ENCODE measurements around the gene TMEM114. TPM values are rescaled to one million over a fixed set of nuclear protein-coding genes. Genes with fewer than 3 reads are reported as not detected.

Gene TMEM114
- total RNA-seq, 1 experiment from 2014 or later = not detected

GRCh38 chr16:8554022-8554421 lies 36.3 kb downstream of the TMEM114 start:
- no peak overlapping the region for H3K9ac ChIP-seq (ENCODE audit: low read length)
- H3K27me3 ChIP-seq (ENCODE audit: insufficient read depth, low read length) = peaks cover 44% of the 10 kb centered on the region
- no peak for DNase-seq (ENCODE audit: low read depth, low spot score)
- no peaks in the 10 kb centered on the region for H3K4me1 ChIP-seq (ENCODE audit: control insufficient read depth in 1 of 2, insufficient read depth in 2 of 2, low read length in 2 of 2)
- RAD21 ChIA-PET (ENCODE audit: low non-redundant PET in 1 of 2, low total read pairs in 2 of 2, uncharacterized antibody in 2 of 2, unreplicated experiment in 2 of 2) = no interaction called here
- no peaks in the 10 kb centered on the region for H4K20me1 ChIP-seq (ENCODE audit: insufficient read depth)
- H3K27ac ChIP-seq (ENCODE audit: low read depth, low read length) = no peak overlapping the region
- intact Hi-C loops (cut with micrococcal nuclease) = no loop called here
- H3K4me2 ChIP-seq (ENCODE audit: low read length) = no peak overlapping the region
- H3K9me2 ChIP-seq (ENCODE audit: insufficient read depth) = no peaks in the 10 kb centered on the region
- CTCF ChIA-PET = no interaction called here
- POLR2A ChIA-PET = no interaction called here
- no peaks in the 10 kb centered on the region for H3K36me3 ChIP-seq (ENCODE audit: control insufficient read depth in 1 of 2, insufficient read depth in 2 of 2, low read length in 2 of 2)
- no peaks in the 10 kb centered on the region for H3K9me3 ChIP-seq (ENCODE audit: control insufficient read depth in 1 of 2, insufficient read depth in 1 of 2, low read depth in 1 of 2, low read length in 2 of 2)
- no TSS peak for BruUV-seq (replicated peaks)
- no peak overlapping the region for H3K4me3 ChIP-seq (replicated peaks in 1 of 2; ENCODE audit: low read depth in 1 of 2, low read length in 2 of 2)
- TF ChIP-seq EGR1 (IDR thresholded peaks at IDR 0.05; ENCODE audit: low read depth) = no peak
- TF ChIP-seq POLR2A (IDR thresholded peaks at IDR 0.05; ENCODE audit: borderline replicate concordance, extremely low read depth, insufficient read depth, insufficient read length) = no peak
- TF ChIP-seq SP1 (IDR thresholded peaks at IDR 0.05; ENCODE audit: low read depth) = no peak
- no peak for TF ChIP-seq TCF7L2 (IDR thresholded peaks at IDR 0.05; ENCODE audit: borderline replicate concordance, extremely low read depth, insufficient read depth, insufficient read length)
- TF ChIP-seq ZBTB33 (IDR thresholded peaks at IDR 0.05; ENCODE audit: extremely low read depth, insufficient replicate concordance, low read length) = no peak
- no peak for TF ChIP-seq ATF3 (IDR thresholded peaks at IDR 0.05)
- TF ChIP-seq SIN3A (IDR thresholded peaks at IDR 0.05; ENCODE audit: low read depth) = no peak
- no peak for TF ChIP-seq POLR2AphosphoS5 (IDR thresholded peaks at IDR 0.05; ENCODE audit: low read depth, low read length)
- no peak for TF ChIP-seq ZFX (IDR thresholded peaks at IDR 0.05)
- TF ChIP-seq SRF (IDR thresholded peaks at IDR 0.05; ENCODE audit: low read depth) = no peak
- no peak for TF ChIP-seq CTCF (IDR thresholded peaks at IDR 0.05 in 2 of 3, conservative IDR thresholded peaks at IDR 0.05 in 1 of 3; ENCODE audit: borderline replicate concordance in 1 of 3, insufficient read depth in 1 of 3, low read depth in 2 of 3, low read length in 2 of 3)
- TF ChIP-seq EZH2 (IDR thresholded peaks at IDR 0.05) = no peak
- TF ChIP-seq JUND (IDR thresholded peaks at IDR 0.05) = no peak
- no peak for TF ChIP-seq RAD21 (IDR thresholded peaks at IDR 0.05; ENCODE audit: low read depth)
- no peak for TF ChIP-seq ELF1 (IDR thresholded peaks at IDR 0.05; ENCODE audit: borderline replicate concordance, low read depth)
- TF ChIP-seq ZNF274 (IDR thresholded peaks at IDR 0.05; ENCODE audit: low read depth, low read length) = no peak
- TF ChIP-seq FOSL1 (IDR thresholded peaks at IDR 0.05; ENCODE audit: low read depth) = no peak
- H2AFZ ChIP-seq (ENCODE audit: low read depth, low read length, poor library complexity, severe bottlenecking) = no peak overlapping the region
- no peak for ATAC-seq
- H3K79me2 ChIP-seq (ENCODE audit: insufficient read depth, low read length) = no peaks in the 10 kb centered on the region

Measured in HCT116 (cell line).